Breast epithelium (tissue), 4 donors: ENCODE results near the gene NFATC4. TPM values are rescaled to one million over a fixed set of nuclear protein-coding genes. Genes with fewer than 3 reads are reported as not detected.
A peak's percentile ranks its signal among the peaks of the same experiment; 100 is the strongest.
"Not testable (repeated sequence)": the region's sequence is repeated elsewhere in the genome, so short reads cannot be mapped to it uniquely, and the experiment has no call there.

Experiments
- DNase-seq, 2 donors: peaks; one replicate each; pipeline ENCODE4 v3.0.0-alpha.2; 2019; ENCODE audit warnings: low spot score in 2 of 2
- H3K27ac ChIP-seq, 2 donors: fragments of 200-600 bp; sonication (generic) in 1 of 2; one replicate each; pipeline ENCODE4 v1.5.1; 2016 to 2019; ENCODE audit warnings: mild to moderate bottlenecking in 1 of 2
- H3K27me3 ChIP-seq, 2 donors: fragments of 200-600 bp; sonication (generic) in 1 of 2; one replicate each; pipeline versions ENCODE4 v1.5.1 to v1.6.0; 2017 to 2019; ENCODE audit warnings: control low read depth in 1 of 2, mild to moderate bottlenecking in 1 of 2
- H3K36me3 ChIP-seq: fragments of 200-600 bp; one replicate; pipeline ENCODE4 v1.5.1; 2019
- H3K4me1 ChIP-seq, 2 donors: fragments of 200-600 bp; sonication (generic); one replicate each; pipeline ENCODE4 v1.5.1; 2016 to 2019; ENCODE audit warnings: control low read depth in 1 of 2
- H3K4me3 ChIP-seq, 3 donors: fragments of 200-600 bp; sonication (generic); 1 replicate in 2 of 3; 2 replicates in 1 of 3; pipeline ENCODE4 v1.5.1; 2016 to 2019; ENCODE audit warnings: mild to moderate bottlenecking in 3 of 3, moderate library complexity in 2 of 3
- H3K9me3 ChIP-seq, 2 donors: fragments of 200-600 bp; sonication (generic) in 1 of 2; one replicate each; pipeline ENCODE4 v1.5.1; 2016 to 2019; ENCODE audit warnings: control low read depth in 1 of 2
- CTCF ChIP-seq, 3 donors: fragments of 450-650 bp; IDR thresholded peaks; one replicate each; pipeline ENCODE4 v1.5.1; 2016 to 2017; ENCODE audit warnings: antibody characterized with exemption in 3 of 3, mild to moderate bottlenecking in 3 of 3, moderate library complexity in 3 of 3
- POLR2A ChIP-seq: fragments of 450-650 bp; IDR thresholded peaks from one replicate; pipeline ENCODE4 v1.6.1; 2016; ENCODE audit warnings: antibody characterized with exemption, mild to moderate bottlenecking, moderate library complexity
- POLR2AphosphoS5 ChIP-seq, 3 donors: sonication (generic); formaldehyde crosslinking; IDR thresholded peaks; one replicate each; pipeline ENCODE4 v1.6.1; 2017; ENCODE audit warnings: antibody characterized with exemption in 3 of 3
- intact Hi-C: fragments of 100-400 bp; cut with DNase I; formaldehyde crosslinking; loops from one replicate; pipeline ENCODE4 v1.15.1; 2023; ENCODE audit warnings: low total_unique reads
- total RNA-seq, 3 donors: library from RNA; depleted of rRNA; stranded (reverse); fragments of >200 nt; gene quantifications; one replicate each; pipeline ENCODE4 v1.1.0, GENCODE V29; 2016

The NFATC4 gene
- total RNA-seq, 3 donors from 2014 or later = 28.6 to 67.2 (median 32.8) TPM

DNA sequence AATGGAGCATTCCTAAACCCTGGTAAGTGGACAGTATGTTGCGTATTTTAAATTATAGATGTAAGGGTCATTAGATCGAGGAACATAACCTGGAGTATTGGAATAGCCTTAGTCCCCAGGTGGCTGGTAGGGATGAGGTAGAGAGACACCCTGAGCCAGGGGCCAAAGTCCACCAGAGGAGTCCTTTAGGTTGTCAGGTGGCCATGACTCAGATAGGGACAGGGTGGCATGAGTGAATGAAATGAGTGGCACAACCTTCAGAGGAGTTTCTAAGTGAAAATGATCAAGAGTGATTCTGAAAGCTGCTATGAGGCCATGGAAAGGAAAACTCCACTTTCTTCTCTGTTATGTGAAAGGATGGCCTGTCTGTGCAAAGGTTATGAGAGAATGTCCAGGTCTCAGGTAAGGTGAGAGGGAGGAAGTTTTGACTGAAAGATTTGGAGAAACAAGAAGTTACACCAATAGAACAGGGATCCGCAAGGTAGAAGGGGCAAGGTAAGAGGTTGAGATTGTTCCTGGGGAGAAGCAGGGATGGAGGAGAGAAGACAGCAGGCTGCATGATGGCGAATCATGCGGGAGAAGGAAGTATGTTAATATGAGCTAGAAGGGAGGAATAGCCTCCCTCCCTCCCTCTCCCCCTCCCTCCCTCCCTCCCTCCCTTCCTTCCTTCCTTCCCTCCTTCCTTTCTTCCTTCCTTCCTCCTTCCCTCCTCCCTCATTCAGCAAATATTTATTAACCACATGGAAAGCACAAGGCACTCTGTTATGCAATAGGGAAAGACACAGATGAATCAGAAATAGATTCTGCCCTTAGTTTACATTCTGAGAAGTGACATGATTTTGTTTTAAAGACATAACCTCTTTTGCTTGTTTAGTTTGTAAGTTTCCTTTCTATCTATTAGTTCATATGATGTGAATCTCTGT lies 14.2 kb upstream of the NFATC4 start:
- DNase-seq = no peak
- no peak for TF ChIP-seq CTCF (IDR thresholded peaks at IDR 0.05)
- TF ChIP-seq POLR2A = no peak
- TF ChIP-seq POLR2AphosphoS5 (IDR thresholded peaks at IDR 0.05) = no peak
- Histone ChIP-seq H3K9me3 (no peaks in the 10 kb centered on the region), H3K27me3 (no peaks in the 10 kb centered on the region), H3K27ac (peak overlapping the region; percentile 58 to 70), H3K4me1 (no peaks in the 10 kb centered on the region), H3K36me3 (no peaks in the 10 kb centered on the region), H3K4me3 (no peak overlapping the region)
- intact Hi-C loops = loop anchor here (5.0 kb wide), 1 partner anchor 792 kb away; no protein-coding TSS in a partner anchor

- intact Hi-C loops = loop anchor here (5.0 kb wide), 1 partner anchor 792 kb away; no protein-coding TSS in a partner anchor
- peak overlapping the region; percentile 58 to 70 for H3K27ac ChIP-seq
- DNase-seq, H3K9me3 ChIP-seq, H3K27me3 ChIP-seq, H3K36me3 ChIP-seq, H3K4me3 ChIP-seq, H3K4me1 ChIP-seq: not testable (repeated sequence)
Observed at GRCh38 chr14:24354482-24354825, 13.5 kb upstream of the NFATC4 start.

GRCh38 chr14:24355009-24355408 lies 13.0 kb upstream of the NFATC4 start:
- no peaks in the 10 kb centered on the region for H3K4me1 ChIP-seq
- H3K27me3 ChIP-seq = no peaks in the 10 kb centered on the region
- H3K4me3 ChIP-seq = no peak overlapping the region
- DNase-seq = no peak
- H3K36me3 ChIP-seq = no peaks in the 10 kb centered on the region
- peak overlapping the region in 1 of 2 donors; percentile 70 for H3K27ac ChIP-seq
- H3K9me3 ChIP-seq = no peaks in the 10 kb centered on the region
- intact Hi-C loops = no loop called here
- TF ChIP-seq CTCF (IDR thresholded peaks at IDR 0.05) (no peak), POLR2A (no peak), POLR2AphosphoS5 (IDR thresholded peaks at IDR 0.05) (no peak)

DNA sequence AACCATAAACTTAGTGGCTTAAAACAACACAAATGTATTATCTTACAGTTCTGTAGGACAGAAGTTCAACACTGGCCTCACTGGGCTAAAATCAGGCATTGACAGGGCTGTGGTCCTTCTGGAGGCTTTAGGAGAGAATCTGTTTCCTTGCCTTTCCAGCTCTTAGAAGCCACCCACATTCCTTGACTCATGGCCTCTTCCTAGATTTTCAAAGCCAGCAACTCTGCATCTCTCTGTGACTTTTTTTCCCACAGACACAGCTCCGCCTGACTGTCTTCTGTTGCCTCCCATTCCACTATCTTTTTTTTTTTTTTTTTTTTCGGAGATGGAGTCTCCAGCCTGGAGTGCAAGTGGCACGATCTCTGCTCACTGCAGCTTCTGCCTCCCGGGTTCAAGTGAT lies 11.8 kb upstream of the NFATC4 start:
- Histone ChIP-seq H3K4me1 (no peaks in the 10 kb centered on the region), H3K9me3 (no peaks in the 10 kb centered on the region), H3K36me3 (no peaks in the 10 kb centered on the region), H3K27ac (no peak overlapping the region), H3K4me3 (no peak overlapping the region), H3K27me3 (no peaks in the 10 kb centered on the region)
- DNase-seq = no peak
- intact Hi-C loops = no loop called here
- no peak for TF ChIP-seq POLR2A
- no peak for TF ChIP-seq POLR2AphosphoS5 (IDR thresholded peaks at IDR 0.05)
- TF ChIP-seq CTCF (IDR thresholded peaks at IDR 0.05) = no peak

DNA sequence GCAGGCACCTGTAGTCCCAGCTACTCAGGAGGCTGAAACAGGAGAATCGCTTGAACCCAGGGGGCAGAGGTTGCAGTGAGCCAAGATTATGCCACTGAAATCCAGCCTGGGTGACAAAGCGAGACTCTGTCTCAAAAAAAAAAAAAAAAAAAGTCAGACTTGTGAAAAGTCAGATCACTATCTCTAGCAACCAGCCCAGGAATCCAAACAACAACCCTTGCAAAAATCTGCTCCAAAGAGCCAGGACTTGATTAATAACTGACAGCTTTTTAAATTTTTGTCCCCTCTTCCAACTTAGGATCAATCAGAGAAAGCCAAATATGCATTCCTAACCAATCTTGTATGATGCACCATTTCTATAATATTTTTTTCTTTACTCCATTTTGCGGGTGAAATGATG lies 7.7 kb upstream of the NFATC4 start:
- DNase-seq = no peak
- Histone ChIP-seq H3K9me3 (no peaks in the 10 kb centered on the region), H3K36me3 (no peaks in the 10 kb centered on the region), H3K27me3 (no peaks in the 10 kb centered on the region), H3K27ac (no peak overlapping the region), H3K4me1 (peaks cover 0 to 2% of the 10 kb centered on the region in 2 donors), H3K4me3 (no peak overlapping the region)
- TF ChIP-seq POLR2AphosphoS5 (IDR thresholded peaks at IDR 0.05) (no peak), CTCF (IDR thresholded peaks at IDR 0.05) (no peak), POLR2A (no peak)
- intact Hi-C loops = no loop called here
